Measurements from ENCODE around the gene DCAF4. TPM values are rescaled to one million over a fixed set of nuclear protein-coding genes. Genes with fewer than 3 reads are reported as not detected.

Gene DCAF4
- total and polyA plus RNA-seq, 2 donors (not counting 1 experiment from before 2014, with no cell fraction given) = 10.2 to 20.7 TPM

- peaks cover 1% of the 10 kb centered on the region for H3K36me3 ChIP-seq (ENCODE audit: control insufficient read depth, insufficient read depth, low read length)
- H3K9ac ChIP-seq (ENCODE audit: insufficient read depth, low read length) = no peak overlapping the region
- H3K27ac ChIP-seq (ENCODE audit: insufficient read depth, low read length) = no peak overlapping the region
- no peaks in the 10 kb centered on the region for H4K20me1 ChIP-seq (ENCODE audit: control insufficient read depth, extremely low read depth, insufficient read depth, low read length)
- no peaks in the 10 kb centered on the region for H3K27me3 ChIP-seq (ENCODE audit: control insufficient read depth, insufficient read depth, low read length)
- peaks cover 60% of the 10 kb centered on the region for H3K79me2 ChIP-seq (ENCODE audit: control insufficient read depth, insufficient read depth, low read length)
- no peaks in the 10 kb centered on the region for H3K9me3 ChIP-seq (ENCODE audit: control insufficient read depth, insufficient read depth, low read depth, low read length)
- no peaks in the 10 kb centered on the region for H3K4me1 ChIP-seq (ENCODE audit: control insufficient read depth, extremely low read depth, insufficient read depth, low read length)
- no peak for TF ChIP-seq EZH2 (IDR thresholded peaks at IDR 0.05; ENCODE audit: low read length, missing control alignments)
- TF ChIP-seq, protein P1, sequence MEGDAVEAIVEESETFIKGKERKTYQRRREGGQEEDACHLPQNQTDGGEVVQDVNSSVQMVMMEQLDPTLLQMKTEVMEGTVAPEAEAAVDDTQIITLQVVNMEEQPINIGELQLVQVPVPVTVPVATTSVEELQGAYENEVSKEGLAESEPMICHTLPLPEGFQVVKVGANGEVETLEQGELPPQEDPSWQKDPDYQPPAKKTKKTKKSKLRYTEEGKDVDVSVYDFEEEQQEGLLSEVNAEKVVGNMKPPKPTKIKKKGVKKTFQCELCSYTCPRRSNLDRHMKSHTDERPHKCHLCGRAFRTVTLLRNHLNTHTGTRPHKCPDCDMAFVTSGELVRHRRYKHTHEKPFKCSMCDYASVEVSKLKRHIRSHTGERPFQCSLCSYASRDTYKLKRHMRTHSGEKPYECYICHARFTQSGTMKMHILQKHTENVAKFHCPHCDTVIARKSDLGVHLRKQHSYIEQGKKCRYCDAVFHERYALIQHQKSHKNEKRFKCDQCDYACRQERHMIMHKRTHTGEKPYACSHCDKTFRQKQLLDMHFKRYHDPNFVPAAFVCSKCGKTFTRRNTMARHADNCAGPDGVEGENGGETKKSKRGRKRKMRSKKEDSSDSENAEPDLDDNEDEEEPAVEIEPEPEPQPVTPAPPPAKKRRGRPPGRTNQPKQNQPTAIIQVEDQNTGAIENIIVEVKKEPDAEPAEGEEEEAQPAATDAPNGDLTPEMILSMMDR (conservative IDR thresholded peaks at IDR 0.05 in 1 of 2, IDR thresholded peaks at IDR 0.05 in 1 of 2; ENCODE audit: low read depth in 1 of 2, low read length in 2 of 2) = no peak
- H2AFZ ChIP-seq (ENCODE audit: low read length) = no peak overlapping the region
- H3K4me2 ChIP-seq (ENCODE audit: extremely low read depth, insufficient read depth, low read length) = no peak overlapping the region
- DNase-seq (ENCODE audit: low read depth in 2 of 2) = no peak
- H3K4me3 ChIP-seq (replicated peaks in 1 of 4; ENCODE audit: control extremely low read depth in 1 of 4, insufficient read depth in 1 of 4, low read depth in 3 of 4, low read length in 4 of 4) = no peak overlapping the region
These were observed 44.7 kb upstream of the DCAF4 start for GRCh38 chr14:72881543-72881942.

DNA sequence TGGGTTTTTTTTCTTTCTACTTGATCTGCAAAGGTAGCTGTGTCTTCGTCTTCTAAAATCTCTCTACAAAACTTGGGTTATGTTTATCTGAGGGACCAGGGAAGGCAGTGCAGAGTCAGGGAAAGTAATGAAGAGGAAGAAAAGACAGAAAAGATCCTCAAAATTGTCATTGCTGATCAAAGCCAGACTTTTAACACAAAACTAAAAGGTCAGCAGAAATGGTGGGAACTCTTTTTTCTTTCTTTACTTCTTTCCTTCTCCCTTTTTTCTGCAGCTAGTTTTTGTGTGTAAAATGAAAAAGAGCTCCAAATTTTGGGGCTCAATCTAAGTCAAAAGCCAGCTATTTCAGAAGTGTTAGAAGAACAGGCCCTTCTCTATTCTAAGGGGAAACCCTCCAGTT lies 44.2 kb upstream of the DCAF4 start:
- Histone ChIP-seq H3K4me3 (replicated peaks in 1 of 4; ENCODE audit: control extremely low read depth in 1 of 4, insufficient read depth in 1 of 4, low read depth in 3 of 4, low read length in 4 of 4) (no peak overlapping the region), H3K9ac (ENCODE audit: insufficient read depth, low read length) (no peak overlapping the region), H3K27ac (ENCODE audit: insufficient read depth, low read length) (no peak overlapping the region), H3K9me3 (ENCODE audit: control insufficient read depth, insufficient read depth, low read depth, low read length) (no peaks in the 10 kb centered on the region), H3K4me1 (ENCODE audit: control insufficient read depth, extremely low read depth, insufficient read depth, low read length) (no peaks in the 10 kb centered on the region), H3K79me2 (ENCODE audit: control insufficient read depth, insufficient read depth, low read length) (peaks cover 60% of the 10 kb centered on the region), H3K36me3 (ENCODE audit: control insufficient read depth, insufficient read depth, low read length) (peaks cover 1% of the 10 kb centered on the region), H4K20me1 (ENCODE audit: control insufficient read depth, extremely low read depth, insufficient read depth, low read length) (no peaks in the 10 kb centered on the region), H3K27me3 (ENCODE audit: control insufficient read depth, insufficient read depth, low read length) (no peaks in the 10 kb centered on the region), H3K4me2 (ENCODE audit: extremely low read depth, insufficient read depth, low read length) (no peak overlapping the region), H2AFZ (ENCODE audit: low read length) (no peak overlapping the region)
- DNase-seq (ENCODE audit: low read depth in 2 of 2) = no peak
- TF ChIP-seq EZH2 (IDR thresholded peaks at IDR 0.05; ENCODE audit: low read length, missing control alignments) = no peak
- TF ChIP-seq, protein P1 (conservative IDR thresholded peaks at IDR 0.05 in 1 of 2, IDR thresholded peaks at IDR 0.05 in 1 of 2; ENCODE audit: low read depth in 1 of 2, low read length in 2 of 2) = no peak

DNA sequence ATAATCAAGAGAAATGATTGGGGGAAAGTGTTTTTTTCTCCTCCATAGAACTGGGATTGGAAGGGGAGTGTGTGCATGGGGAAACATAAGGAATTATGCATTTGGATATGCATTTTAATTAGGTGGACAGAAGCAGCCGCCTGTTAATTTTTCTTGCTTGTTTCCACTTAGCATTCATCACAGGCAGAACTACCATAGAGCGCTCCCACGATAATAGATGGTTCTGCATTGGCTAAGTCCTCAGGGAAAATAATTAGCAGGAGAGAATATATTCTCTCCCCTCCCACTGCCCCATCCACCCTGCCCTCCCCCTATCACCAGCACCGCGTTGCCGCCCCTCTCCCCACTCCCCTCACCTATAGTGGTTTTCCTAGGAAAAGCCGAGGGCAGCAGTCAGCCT lies 43.8 kb upstream of the DCAF4 start:
- TF ChIP-seq, protein P1 (conservative IDR thresholded peaks at IDR 0.05 in 1 of 2, IDR thresholded peaks at IDR 0.05 in 1 of 2; ENCODE audit: low read depth in 1 of 2, low read length in 2 of 2) = no peak
- TF ChIP-seq EZH2 (IDR thresholded peaks at IDR 0.05; ENCODE audit: low read length, missing control alignments) = no peak
- peaks cover 1% of the 10 kb centered on the region for H3K36me3 ChIP-seq (ENCODE audit: control insufficient read depth, insufficient read depth, low read length)

More for the DNA sequence above, 43.8 kb upstream of the DCAF4 start:
- Histone ChIP-seq H3K27ac (ENCODE audit: insufficient read depth, low read length) (no peak overlapping the region), H3K9me3 (ENCODE audit: control insufficient read depth, insufficient read depth, low read depth, low read length) (no peaks in the 10 kb centered on the region), H2AFZ (ENCODE audit: low read length) (no peak overlapping the region), H3K4me3 (replicated peaks in 1 of 4; ENCODE audit: control extremely low read depth in 1 of 4, insufficient read depth in 1 of 4, low read depth in 3 of 4, low read length in 4 of 4) (no peak overlapping the region), H3K9ac (ENCODE audit: insufficient read depth, low read length) (no peak overlapping the region), H3K27me3 (ENCODE audit: control insufficient read depth, insufficient read depth, low read length) (no peaks in the 10 kb centered on the region), H3K4me2 (ENCODE audit: extremely low read depth, insufficient read depth, low read length) (no peak overlapping the region), H3K79me2 (ENCODE audit: control insufficient read depth, insufficient read depth, low read length) (peaks cover 65% of the 10 kb centered on the region), H3K4me1 (ENCODE audit: control insufficient read depth, extremely low read depth, insufficient read depth, low read length) (no peaks in the 10 kb centered on the region), H4K20me1 (ENCODE audit: control insufficient read depth, extremely low read depth, insufficient read depth, low read length) (no peaks in the 10 kb centered on the region)
- no peak for DNase-seq (ENCODE audit: low read depth in 2 of 2)
